Parathyroid adenoma (tissue), 2 donors: Measurements from ENCODE around the gene ARNT2.

Source experiments
- H2AFZ ChIP-seq: fragments of 300-600 bp; sonication (generic); one replicate; pipeline ENCODE4 v1.7.0; 2017; ENCODE audit warnings: antibody characterized with exemption, mild to moderate bottlenecking
- H3K27ac ChIP-seq: fragments of 300-600 bp; sonication (generic); one replicate; pipeline ENCODE4 v1.7.0; 2017
- H3K27me3 ChIP-seq: fragments of 300-600 bp; sonication (generic); one replicate; pipeline ENCODE4 v1.7.0; 2017; ENCODE audit warnings: low read length; ENCODE audit not compliant: control insufficient read depth, insufficient read depth
- H3K36me3 ChIP-seq: fragments of 300-600 bp; sonication (generic); one replicate; pipeline ENCODE4 v1.7.0; 2017; ENCODE audit warnings: low read length; ENCODE audit not compliant: control insufficient read depth, insufficient read depth
- H3K4me1 ChIP-seq: fragments of 300-600 bp; sonication (generic); one replicate; pipeline ENCODE4 v1.7.0; 2017; ENCODE audit warnings: control low read depth
- H3K4me2 ChIP-seq: fragments of 300-600 bp; sonication (generic); one replicate; pipeline ENCODE4 v1.7.0; 2017; ENCODE audit warnings: low read length
- H3K4me3 ChIP-seq: fragments of 300-600 bp; sonication (generic); one replicate; pipeline ENCODE4 v1.7.0; 2017; ENCODE audit warnings: low read depth, low read length
- H3K79me2 ChIP-seq: fragments of 300-600 bp; sonication (generic); one replicate; pipeline ENCODE4 v1.7.0; 2017; ENCODE audit warnings: control low read depth
- H3K9ac ChIP-seq: fragments of 300-600 bp; sonication (generic); one replicate; pipeline ENCODE4 v1.7.0; 2017; ENCODE audit warnings: mild to moderate bottlenecking
- H3K9me3 ChIP-seq: fragments of 300-600 bp; sonication (generic); one replicate; pipeline ENCODE4 v1.7.0; 2017; ENCODE audit warnings: low read length; ENCODE audit not compliant: control insufficient read depth
- TF ChIP-seq, protein P1 (sequence below): fragments of 300-600 bp; sonication (generic); IDR thresholded peaks from one replicate; pipeline ENCODE4 v1.7.0; 2017; ENCODE audit warnings: antibody characterized with exemption, mild to moderate bottlenecking
- donor health status: primary hyperparathyroidism.

Gene ARNT2

DNA sequence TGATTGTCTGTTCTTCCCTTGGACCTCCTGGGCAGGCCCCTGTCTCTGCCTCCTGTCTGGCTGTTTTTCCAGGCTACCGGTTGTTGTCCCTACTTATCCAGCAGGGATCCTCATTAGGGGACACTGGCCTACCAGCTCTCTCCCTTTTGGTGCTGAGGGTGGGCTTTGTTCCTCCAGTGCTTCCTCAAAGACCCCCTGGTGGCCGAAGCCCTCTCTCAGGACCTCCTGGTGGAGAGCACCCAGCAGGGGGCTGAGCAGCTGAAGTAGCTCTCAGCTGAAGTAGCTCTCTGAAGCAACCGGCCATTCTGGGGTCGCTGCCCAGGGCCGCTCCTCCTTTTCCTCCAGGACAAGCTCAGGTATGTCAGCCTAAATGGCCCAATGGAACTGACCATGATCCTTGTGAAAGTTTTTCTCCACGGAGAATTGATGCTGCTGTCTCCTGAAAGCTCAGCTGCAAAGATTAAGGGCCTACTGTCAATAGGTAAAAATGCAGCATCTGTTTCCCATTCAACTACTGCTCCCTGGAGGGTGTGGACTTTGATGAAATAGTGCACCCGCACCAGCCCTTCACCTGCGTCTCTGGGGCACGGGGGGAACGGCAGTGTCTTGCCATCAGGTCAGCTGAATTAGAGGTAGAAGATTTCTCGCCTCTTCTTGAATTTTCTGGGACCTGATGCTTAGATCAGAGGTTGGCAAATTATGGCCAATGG, 27.6 kb downstream of the ARNT2 start:
- Histone ChIP-seq H3K9ac (no peak overlapping the region), H2AFZ (no peak overlapping the region), H3K4me3 (no peak overlapping the region), H3K27me3 (no peaks in the 10 kb centered on the region), H3K27ac (no peak overlapping the region), H3K4me1 (no peaks in the 10 kb centered on the region), H3K79me2 (no peaks in the 10 kb centered on the region), H3K9me3 (no peaks in the 10 kb centered on the region), H3K4me2 (no peak overlapping the region), H3K36me3 (no peaks in the 10 kb centered on the region)
- TF ChIP-seq, protein P1, sequence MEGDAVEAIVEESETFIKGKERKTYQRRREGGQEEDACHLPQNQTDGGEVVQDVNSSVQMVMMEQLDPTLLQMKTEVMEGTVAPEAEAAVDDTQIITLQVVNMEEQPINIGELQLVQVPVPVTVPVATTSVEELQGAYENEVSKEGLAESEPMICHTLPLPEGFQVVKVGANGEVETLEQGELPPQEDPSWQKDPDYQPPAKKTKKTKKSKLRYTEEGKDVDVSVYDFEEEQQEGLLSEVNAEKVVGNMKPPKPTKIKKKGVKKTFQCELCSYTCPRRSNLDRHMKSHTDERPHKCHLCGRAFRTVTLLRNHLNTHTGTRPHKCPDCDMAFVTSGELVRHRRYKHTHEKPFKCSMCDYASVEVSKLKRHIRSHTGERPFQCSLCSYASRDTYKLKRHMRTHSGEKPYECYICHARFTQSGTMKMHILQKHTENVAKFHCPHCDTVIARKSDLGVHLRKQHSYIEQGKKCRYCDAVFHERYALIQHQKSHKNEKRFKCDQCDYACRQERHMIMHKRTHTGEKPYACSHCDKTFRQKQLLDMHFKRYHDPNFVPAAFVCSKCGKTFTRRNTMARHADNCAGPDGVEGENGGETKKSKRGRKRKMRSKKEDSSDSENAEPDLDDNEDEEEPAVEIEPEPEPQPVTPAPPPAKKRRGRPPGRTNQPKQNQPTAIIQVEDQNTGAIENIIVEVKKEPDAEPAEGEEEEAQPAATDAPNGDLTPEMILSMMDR = no peak

DNA sequence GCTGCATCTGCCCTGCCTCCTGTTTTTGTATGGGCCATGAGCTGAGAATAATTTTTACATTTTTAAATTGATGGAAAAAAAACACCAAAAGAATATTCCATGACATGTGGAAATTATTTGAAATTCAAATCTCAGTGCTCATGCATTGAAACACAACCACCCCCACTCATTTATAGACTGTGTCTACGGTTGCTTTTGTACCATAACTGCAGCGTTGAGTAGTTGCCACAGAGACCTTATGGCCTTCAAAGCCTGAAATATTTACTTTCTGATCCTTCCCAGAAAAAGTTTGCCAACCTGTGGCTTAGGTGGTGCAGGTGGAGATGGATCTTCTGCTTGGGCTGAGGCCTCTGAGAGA, 28.1 kb downstream of the ARNT2 start:
- Histone ChIP-seq H3K27me3 (no peaks in the 10 kb centered on the region), H3K9ac (no peak overlapping the region), H3K4me1 (no peaks in the 10 kb centered on the region), H3K27ac (no peak overlapping the region), H3K4me3 (no peak overlapping the region), H3K4me2 (no peak overlapping the region), H2AFZ (no peak overlapping the region), H3K36me3 (no peaks in the 10 kb centered on the region), H3K9me3 (no peaks in the 10 kb centered on the region), H3K79me2 (no peaks in the 10 kb centered on the region)
- TF ChIP-seq, protein P1 = no peak

DNA sequence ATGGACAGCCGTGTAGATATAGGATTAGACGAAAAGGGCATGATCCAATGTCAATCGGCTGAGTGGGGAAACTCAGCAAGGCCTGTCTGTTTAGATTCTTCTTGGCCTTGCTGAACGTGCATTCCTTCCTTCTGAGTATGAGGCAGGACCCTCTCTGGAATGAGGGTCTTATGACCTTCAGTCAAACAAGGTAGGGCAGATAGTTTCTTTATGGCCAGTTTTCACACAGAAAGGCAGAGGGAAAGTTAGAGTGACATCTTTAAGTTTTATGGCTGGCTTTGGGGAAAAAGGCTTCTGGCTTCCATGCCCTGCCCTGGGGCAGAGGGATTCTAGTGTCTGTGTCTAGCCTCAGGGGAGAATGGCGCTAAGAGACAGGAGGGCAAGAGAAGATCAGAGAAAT, 29.7 kb downstream of the ARNT2 start:
- Histone ChIP-seq H3K79me2 (no peaks in the 10 kb centered on the region), H3K27me3 (no peaks in the 10 kb centered on the region), H3K4me2 (no peak overlapping the region), H2AFZ (no peak overlapping the region), H3K9me3 (no peaks in the 10 kb centered on the region), H3K27ac (no peak overlapping the region), H3K9ac (no peak overlapping the region), H3K36me3 (no peaks in the 10 kb centered on the region), H3K4me3 (no peak overlapping the region), H3K4me1 (no peaks in the 10 kb centered on the region)
- TF ChIP-seq, protein P1 = no peak

DNA sequence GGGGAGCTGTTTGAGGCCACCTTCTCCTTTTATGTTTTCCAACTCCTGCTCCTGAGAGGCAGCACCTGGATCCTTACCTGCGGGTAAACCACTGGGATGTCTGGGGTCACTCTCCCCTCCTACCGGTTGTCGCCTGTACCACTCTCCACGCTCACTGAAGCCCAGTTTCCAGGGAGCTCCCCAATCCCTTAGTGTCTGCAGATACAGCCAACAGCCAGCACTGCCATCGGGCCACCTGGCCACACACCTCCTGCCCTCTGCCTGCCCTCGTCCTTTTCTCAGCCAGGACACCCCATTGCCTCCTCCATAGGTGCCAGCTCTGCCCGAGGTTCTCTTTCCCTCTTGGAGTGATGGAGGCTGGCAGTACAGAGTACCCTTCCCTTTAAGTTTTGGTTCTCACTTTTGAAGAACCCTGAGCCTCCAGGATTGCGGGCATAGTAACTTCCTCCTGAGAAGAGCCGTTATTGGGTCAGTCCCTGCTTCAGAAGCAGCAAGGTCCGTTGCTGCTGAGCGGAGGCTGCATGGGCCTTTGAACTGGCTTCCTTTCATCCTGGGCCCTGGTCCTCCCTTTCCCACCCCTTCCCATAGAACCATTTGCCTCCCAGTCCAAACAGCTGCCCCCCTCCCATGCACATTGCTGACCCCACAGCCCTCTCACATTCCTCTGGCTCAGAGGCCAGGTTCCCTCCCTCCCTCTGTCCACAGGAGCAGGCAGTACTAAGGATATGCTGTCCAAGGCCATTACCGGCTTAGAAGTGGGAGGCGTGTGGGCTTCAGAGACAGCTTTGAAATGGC, 30.9 kb downstream of the ARNT2 start:
- no peaks in the 10 kb centered on the region for H3K27me3 ChIP-seq
- H3K4me1 ChIP-seq = no peaks in the 10 kb centered on the region
- TF ChIP-seq, protein P1 = no peak
- no peak overlapping the region for H2AFZ ChIP-seq
- no peak overlapping the region for H3K4me2 ChIP-seq
- no peaks in the 10 kb centered on the region for H3K79me2 ChIP-seq
- H3K27ac ChIP-seq = no peak overlapping the region
- H3K4me3 ChIP-seq = no peak overlapping the region
- H3K36me3 ChIP-seq = no peaks in the 10 kb centered on the region
- H3K9ac ChIP-seq = no peak overlapping the region
- H3K9me3 ChIP-seq = no peaks in the 10 kb centered on the region
